Astrocyte of the cerebellum (primary cell): Measurements from ENCODE around the gene CFAP74.

Experiments used
- DNase-seq: peaks from one replicate; pipeline ENCODE4 v3.0.0-alpha.2; 2011; ENCODE audit warnings: low read depth
- H3K4me3 ChIP-seq: 2 replicates; pipeline ENCODE4 v1.5.1; 2011; ENCODE audit warnings: mild to moderate bottlenecking, low read depth, low read length, moderate library complexity
- in situ Hi-C: cut with HindIII; loops from 2 replicates; pipeline ENCODE4 v1.10.0; 2017; ENCODE audit warnings: low sequenced_read_pairs
- TF ChIP-seq, protein P1 (sequence below): IDR thresholded peaks from 2 replicates; pipeline ENCODE4 v1.5.1; 2012; ENCODE audit warnings: low read length, low read depth, moderate library complexity, mild to moderate bottlenecking; ENCODE audit errors: missing control alignments

CFAP74 gene

DNA sequence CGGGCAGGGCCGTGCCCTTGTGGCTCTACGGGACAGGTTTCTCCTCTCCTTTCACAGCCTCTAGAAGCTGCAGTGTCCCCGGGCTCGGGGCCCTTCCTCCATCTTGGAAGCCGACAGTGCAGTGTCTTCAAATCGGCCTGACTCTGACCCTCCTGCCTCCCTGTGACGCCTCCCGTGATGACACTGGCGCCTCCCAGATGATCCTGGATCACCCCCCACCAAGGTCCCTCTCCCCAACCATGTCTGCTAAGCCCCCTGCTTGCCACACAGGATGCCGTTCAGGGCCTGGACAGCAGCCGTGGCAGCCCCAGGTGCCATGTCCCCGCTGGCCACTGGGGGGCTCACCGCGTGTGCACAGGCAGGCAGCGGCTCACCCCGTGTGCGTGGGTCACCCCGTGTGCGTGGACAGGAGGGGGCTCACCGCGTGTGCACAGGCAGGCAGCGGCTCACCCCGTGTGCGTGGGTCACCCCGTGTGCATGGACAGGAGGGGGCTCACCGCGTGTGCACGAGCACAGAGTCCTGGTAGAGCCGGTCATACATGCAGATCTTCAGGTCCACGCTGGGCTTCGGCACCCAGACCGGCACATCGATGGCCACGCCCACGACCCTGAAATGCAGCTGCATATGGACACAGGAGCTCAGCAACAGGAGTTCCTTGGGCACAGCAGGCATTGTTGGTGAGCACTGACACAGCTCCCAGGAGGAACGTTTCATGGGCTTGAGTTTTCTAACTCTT lies 59.6 kb downstream of the CFAP74 start:
- DNase-seq, result no peak
- no peak overlapping the region for H3K4me3 ChIP-seq
- TF ChIP-seq, protein P1, sequence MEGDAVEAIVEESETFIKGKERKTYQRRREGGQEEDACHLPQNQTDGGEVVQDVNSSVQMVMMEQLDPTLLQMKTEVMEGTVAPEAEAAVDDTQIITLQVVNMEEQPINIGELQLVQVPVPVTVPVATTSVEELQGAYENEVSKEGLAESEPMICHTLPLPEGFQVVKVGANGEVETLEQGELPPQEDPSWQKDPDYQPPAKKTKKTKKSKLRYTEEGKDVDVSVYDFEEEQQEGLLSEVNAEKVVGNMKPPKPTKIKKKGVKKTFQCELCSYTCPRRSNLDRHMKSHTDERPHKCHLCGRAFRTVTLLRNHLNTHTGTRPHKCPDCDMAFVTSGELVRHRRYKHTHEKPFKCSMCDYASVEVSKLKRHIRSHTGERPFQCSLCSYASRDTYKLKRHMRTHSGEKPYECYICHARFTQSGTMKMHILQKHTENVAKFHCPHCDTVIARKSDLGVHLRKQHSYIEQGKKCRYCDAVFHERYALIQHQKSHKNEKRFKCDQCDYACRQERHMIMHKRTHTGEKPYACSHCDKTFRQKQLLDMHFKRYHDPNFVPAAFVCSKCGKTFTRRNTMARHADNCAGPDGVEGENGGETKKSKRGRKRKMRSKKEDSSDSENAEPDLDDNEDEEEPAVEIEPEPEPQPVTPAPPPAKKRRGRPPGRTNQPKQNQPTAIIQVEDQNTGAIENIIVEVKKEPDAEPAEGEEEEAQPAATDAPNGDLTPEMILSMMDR, result peak; percentile 90
- in situ Hi-C loops, result no loop called here

DNA sequence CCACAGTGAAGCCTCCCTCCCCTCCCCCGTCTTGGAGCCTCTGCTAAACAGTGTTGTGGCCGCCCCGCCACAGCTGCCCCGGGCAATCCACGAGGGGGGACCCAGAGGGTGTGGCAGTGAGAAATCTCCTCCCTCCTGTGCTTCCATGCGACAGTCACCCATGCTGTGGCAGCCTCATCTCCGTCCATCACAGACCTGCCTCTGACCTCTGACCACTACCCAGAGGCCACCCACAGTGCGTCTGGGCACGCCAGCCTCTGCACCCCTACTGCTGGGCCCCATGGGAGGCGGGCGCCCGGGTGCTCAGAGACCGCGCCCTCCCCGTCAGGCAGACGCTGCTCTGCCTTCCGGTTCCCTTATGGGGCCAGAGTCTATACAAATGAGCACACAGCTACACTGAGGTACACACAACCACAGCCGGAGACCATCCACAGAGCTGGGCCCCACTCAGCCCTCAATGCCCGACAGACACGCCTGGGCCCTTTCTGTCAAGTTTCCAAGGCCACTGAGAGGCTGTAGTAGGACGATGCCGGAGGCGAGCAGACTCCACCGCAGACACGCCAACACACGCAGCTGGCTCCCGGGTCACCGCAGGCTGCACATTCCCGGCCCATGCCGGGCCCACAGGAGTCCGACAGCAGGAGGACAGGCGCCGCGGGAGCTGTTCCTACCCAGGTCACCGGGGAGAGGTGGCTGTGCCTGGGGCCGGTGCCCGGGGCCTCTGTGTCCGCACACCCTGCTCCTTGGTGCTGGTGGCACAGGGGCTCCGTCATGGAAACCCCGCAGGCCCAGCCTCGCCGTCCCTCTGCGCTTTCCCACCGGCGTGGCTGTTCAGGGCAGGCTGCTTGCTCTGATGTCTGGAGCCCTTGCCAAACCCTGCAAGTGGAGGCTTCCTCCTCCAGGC lies 60.6 kb downstream of the CFAP74 start:
- no peak for DNase-seq
- in situ Hi-C loops, result no loop called here
- TF ChIP-seq, protein P1, result no peak
- no peak overlapping the region for H3K4me3 ChIP-seq

DNA sequence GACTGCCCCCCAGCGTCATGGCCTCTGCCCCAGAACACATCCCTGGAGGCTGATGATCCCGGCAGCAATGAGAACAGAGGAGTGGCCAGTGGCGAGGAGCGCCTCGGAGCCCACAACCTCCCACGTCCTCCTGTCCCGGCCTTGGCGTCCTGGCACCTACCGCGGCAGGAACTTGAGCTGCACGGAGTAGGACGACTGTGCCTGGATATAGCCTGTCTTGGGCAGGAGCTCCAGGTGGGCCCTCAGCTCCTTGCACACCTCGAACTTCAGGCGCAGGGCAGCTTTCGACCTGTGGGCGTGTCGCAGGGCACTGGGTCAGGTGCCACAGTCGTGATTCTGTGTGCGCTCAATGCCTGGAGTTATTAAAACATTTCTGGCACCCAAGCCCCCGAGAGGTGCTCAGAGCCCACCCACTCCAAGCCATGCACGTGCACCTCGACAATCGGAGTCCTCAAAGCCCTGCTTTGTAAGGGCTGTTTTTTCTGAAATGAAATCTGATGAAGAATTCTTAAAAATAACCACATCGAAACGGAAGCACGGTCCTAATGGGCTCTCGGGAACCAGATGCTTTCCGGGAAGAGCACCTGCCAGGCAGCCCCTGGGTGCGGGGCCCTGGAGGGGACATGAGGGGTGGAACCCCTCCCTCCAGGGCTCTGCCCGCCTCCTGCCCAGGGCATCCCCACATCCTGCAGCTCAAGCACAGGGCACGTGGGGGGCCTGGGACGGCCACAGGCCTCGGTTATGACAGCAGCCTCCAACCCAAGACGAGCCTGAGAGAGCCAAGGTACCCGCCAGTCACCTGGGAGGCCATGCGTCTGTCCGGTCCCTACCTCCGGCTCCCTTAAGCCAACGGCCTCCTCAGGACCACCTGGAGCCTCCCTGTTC lies 61.5 kb downstream of the CFAP74 start:
- DNase-seq, result no peak
- in situ Hi-C loops, result no loop called here
- TF ChIP-seq, protein P1, result no peak
- no peak overlapping the region for H3K4me3 ChIP-seq

DNA sequence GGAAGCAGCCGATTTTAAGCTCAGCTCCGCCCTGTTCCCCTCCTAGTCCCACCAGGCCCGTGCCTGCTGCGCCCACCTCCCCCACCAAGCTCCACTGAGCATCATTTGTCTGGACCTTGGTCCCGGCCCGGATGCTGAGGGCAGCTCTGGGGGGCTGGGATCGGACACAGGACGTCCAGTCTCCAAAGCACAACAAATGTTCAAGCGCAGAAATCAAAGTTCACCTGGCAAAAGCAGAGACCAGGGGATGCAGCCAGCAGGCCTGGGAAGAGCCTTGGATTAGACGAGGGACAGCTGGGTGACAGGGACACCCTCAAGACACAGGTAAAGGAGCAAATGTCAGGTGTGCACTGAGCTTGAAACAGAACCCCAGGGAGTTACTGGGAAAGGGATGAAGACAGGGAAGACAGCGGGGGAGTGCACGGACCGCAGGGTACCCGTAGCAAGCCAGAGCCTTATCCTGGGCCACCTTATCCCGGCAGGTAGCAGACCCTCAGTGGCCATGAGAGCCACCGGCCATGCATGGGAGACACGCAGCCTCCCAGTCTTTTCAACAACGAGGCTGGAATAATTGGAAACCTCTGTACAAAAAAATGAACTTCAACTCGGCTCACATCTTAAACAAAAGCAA lies 62.3 kb downstream of the CFAP74 start:
- in situ Hi-C loops, result no loop called here
- TF ChIP-seq, protein P1, result no peak
- no peak for DNase-seq
- H3K4me3 ChIP-seq, result no peak overlapping the region

DNA sequence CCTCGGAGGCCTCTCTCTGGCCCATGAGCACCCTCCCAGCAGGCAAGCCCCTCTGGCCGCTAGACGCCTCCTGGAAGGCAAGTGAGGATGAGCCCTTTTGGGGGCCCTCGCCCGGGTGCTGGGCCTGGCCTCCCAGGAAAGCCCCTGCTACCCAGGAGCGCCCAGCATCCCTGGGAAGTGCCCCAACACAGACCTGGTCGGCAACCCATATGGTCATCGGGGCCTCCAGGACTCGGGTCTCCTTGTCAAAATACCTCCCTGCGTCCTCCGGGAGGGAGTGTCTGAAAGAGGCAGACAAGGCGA lies 63.5 kb downstream of the CFAP74 start:
- H3K4me3 ChIP-seq, result no peak overlapping the region
- no peak for DNase-seq
- in situ Hi-C loops, result no loop called here
- TF ChIP-seq, protein P1, result no peak
